ENCODE measurements around the gene DMRTC2.
A peak's percentile ranks its signal among the peaks of the same experiment; 100 is the strongest.

Gene DMRTC2

GRCh38 chr19:41815301-41815700 is 29.5 kb upstream of the DMRTC2 start:
- DNase-seq (ENCODE audit: insufficient read length, low spot score) (no peak), FAIRE-seq (no peak)
- no peak for TF ChIP-seq CTCF (IDR thresholded peaks at IDR 0.05; ENCODE audit: insufficient read depth, missing control alignments)

DNA sequence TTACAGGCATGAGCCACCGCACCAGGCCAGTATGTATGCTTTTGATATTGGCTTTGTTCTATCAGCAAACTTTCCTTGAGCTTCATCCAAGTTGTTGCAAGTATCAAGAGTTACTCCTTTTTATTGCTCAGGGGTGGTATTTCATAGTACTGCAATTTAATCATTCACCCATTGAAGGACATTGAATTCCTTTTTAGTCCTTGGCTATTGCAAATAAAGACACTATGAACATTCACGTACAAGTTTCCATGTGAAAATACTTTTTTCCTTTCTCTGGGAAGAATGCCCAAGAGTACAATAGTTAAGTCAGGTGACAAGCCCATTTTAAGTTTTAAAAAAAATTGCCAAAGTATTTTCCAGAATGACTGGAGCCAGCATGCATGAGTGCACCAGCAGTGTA is 28.1 kb upstream of the DMRTC2 start:
- no peak for TF ChIP-seq CTCF (IDR thresholded peaks at IDR 0.05; ENCODE audit: insufficient read depth, missing control alignments)
- no peak for DNase-seq (ENCODE audit: insufficient read length, low spot score)
- FAIRE-seq = no peak

GRCh38 chr19:41821003-41821735 is 23.7 kb upstream of the DMRTC2 start:
- FAIRE-seq = no peak
- TF ChIP-seq CTCF (IDR thresholded peaks at IDR 0.05; ENCODE audit: insufficient read depth, missing control alignments) = peak; percentile 57

GRCh38 chr19:41837981-41838708 is 6.7 kb upstream of the DMRTC2 start:
- FAIRE-seq (no peak), DNase-seq (ENCODE audit: insufficient read length, low spot score) (no peak)
- no peak for TF ChIP-seq CTCF (IDR thresholded peaks at IDR 0.05; ENCODE audit: insufficient read depth, missing control alignments)

More at GRCh38 chr19:41821003-41821735, 23.7 kb upstream of the DMRTC2 start:
- peak; percentile 50 for DNase-seq (ENCODE audit: insufficient read length, low spot score)

DNA sequence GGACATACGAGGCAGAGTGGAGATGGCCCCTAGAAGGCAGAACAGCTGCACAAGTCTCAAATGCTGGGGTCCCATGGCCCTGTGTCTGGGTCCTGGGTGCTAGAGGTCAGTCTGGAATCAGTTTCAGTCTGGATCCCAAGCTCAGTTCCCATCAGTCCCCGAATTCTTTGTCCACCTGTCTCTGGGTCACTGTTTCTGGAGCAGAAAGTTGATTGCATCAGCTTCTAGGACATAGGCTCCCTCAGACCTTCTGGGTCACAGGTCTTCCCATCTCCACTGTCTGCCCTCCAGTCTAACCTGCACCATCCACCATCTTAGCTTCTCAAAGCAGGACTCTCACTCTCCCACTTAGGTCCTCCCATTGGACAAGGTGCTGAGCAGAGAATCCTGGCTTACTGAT is 5.6 kb upstream of the DMRTC2 start:
- TF ChIP-seq CTCF (IDR thresholded peaks at IDR 0.05; ENCODE audit: insufficient read depth, missing control alignments) = no peak
- DNase-seq (ENCODE audit: insufficient read length, low spot score) = no peak
- FAIRE-seq = no peak

GRCh38 chr19:41843371-41843770 is 1.5 kb upstream of the DMRTC2 start:
- TF ChIP-seq CTCF (IDR thresholded peaks at IDR 0.05; ENCODE audit: insufficient read depth, missing control alignments) = no peak

GRCh38 chr19:41844601-41845000 is 241 bp upstream of the DMRTC2 start, which contains the start of gene LYPD4:
Gene LYPD4 (minus strand): TSS chr19:41844683. CDS start chr19:41839285, 5,398 bp downstream.
- no peak for FAIRE-seq
- no peak for DNase-seq (ENCODE audit: insufficient read length, low spot score)
- no peak for TF ChIP-seq CTCF (IDR thresholded peaks at IDR 0.05; ENCODE audit: insufficient read depth, missing control alignments)

More at GRCh38 chr19:41843371-41843770, 1.5 kb upstream of the DMRTC2 start:
- FAIRE-seq (no peak), DNase-seq (ENCODE audit: insufficient read length, low spot score) (no peak)

All from D721Med (cell line).